NB4 (cell line): Measurements from ENCODE around the gene PHAF1.

ENCODE experiments used
- MYC ChIP-seq: IDR thresholded peaks from 2 replicates; pipeline ENCODE4 v1.6.1; 2011; ENCODE audit warnings: low read depth, low read length
- POLR2A ChIP-seq: IDR thresholded peaks from 2 replicates; pipeline ENCODE4 v1.6.1; 2011; ENCODE audit warnings: mild to moderate bottlenecking; ENCODE audit not compliant: insufficient read length; ENCODE audit errors: extremely low read depth
- TF ChIP-seq, protein P1 (sequence below): IDR thresholded peaks from one replicate; pipeline ENCODE4 v1.5.1; 2012; ENCODE audit warnings: low read depth, low read length
- TF ChIP-seq, protein P2 (sequence below): IDR thresholded peaks from 2 replicates; pipeline ENCODE4 v1.6.1; 2011; ENCODE audit warnings: low read depth, low read length

GRCh38 chr16:67163999-67164558, 54.3 kb downstream of the PHAF1 start:
- TF ChIP-seq, protein P1, sequence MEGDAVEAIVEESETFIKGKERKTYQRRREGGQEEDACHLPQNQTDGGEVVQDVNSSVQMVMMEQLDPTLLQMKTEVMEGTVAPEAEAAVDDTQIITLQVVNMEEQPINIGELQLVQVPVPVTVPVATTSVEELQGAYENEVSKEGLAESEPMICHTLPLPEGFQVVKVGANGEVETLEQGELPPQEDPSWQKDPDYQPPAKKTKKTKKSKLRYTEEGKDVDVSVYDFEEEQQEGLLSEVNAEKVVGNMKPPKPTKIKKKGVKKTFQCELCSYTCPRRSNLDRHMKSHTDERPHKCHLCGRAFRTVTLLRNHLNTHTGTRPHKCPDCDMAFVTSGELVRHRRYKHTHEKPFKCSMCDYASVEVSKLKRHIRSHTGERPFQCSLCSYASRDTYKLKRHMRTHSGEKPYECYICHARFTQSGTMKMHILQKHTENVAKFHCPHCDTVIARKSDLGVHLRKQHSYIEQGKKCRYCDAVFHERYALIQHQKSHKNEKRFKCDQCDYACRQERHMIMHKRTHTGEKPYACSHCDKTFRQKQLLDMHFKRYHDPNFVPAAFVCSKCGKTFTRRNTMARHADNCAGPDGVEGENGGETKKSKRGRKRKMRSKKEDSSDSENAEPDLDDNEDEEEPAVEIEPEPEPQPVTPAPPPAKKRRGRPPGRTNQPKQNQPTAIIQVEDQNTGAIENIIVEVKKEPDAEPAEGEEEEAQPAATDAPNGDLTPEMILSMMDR: no peak
- TF ChIP-seq, protein P2, sequence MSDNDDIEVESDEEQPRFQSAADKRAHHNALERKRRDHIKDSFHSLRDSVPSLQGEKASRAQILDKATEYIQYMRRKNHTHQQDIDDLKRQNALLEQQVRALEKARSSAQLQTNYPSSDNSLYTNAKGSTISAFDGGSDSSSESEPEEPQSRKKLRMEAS: no peak
- TF ChIP-seq POLR2A (no peak), MYC (no peak)
